GM12892 (cell line): ENCODE data around the gene SMPD3.

Source experiments
- POLR2A ChIP-seq: IDR thresholded peaks from 2 replicates; pipeline ENCODE4 v1.6.1; 2011; ENCODE audit warnings: low read depth, low read length, control low read depth
- POLR2AphosphoS5 ChIP-seq: IDR thresholded peaks from 2 replicates; pipeline ENCODE4 v1.6.1; 2011; ENCODE audit warnings: low read depth, low read length, control low read depth

GRCh38 chr16:68309799-68310198 is 138.5 kb downstream of the SMPD3 start:
- TF ChIP-seq POLR2AphosphoS5 (no peak), POLR2A (no peak)
